GM19467 (cell line): ENCODE results near the gene ABCG8.
"Not testable (repeated sequence)": the region's sequence is repeated elsewhere in the genome, so short reads cannot be mapped to it uniquely, and the experiment has no call there.

Experiments used
- ATAC-seq: cut with Tn5 transposase; IDR thresholded peaks from one replicate; pipeline ENCODE4 v1.9.1; 2021; ENCODE audit warnings: mild to moderate bottlenecking, moderate library complexity; ENCODE audit not compliant: unreplicated experiment

Gene ABCG8

DNA sequence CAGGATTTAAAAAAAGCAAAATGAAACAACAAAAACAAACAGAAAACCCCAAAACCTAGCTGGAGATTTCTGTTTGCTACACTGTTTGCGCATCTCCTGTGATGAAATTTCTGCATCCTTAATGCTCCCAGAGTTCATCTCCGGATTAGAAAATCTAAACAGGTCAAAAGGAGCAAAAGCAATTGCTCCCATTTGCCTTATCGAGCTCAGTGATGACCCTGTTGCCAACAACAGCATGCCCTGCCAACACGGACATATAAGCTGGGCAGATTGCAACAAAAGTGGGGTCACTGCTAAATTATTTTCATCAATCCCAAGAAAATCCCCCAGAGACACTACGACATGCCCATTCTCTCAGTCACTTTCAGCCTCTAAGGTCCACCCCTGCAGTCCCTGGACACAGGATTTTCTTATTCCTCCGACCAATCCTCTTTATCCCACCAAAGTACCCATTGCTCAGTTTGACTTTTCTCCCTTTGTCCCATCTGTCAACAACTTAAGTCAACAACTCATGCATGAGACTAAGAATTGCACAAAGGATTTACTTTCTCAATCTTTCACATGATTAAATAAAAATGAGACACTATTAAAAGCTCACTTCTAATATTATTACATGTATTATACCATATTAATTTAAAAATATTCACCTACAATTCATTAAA lies 67.8 kb downstream of the ABCG8 start:
- no peak for ATAC-seq

DNA sequence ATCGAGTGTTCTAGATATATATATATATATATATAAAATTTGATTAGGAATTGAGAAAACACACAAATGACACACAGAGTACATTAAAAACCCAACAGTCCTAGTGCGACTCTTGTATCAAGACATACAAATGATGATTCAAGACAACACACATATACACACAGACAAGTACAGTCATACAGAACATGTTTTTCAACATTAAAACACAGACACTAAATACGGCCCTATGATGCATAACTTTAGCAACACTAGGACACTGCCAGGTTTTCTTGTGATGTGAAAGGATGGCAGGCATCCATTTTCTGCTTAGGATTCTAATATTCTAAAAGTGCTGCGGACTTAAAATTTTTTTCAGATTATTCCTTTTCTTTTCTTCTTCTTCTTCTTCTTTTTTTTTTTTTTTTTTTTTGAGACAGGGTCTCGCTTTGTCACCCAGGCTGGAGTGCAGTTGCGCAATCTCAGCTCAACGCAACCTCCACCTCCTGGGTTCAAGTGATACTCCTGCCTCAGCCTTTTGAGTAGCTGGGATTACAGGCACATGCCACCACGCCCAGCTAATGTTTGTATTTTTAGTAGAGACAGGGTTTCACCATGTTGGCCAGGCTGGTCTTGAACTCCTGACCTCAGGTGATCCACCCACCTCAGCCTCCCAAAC lies 72.5 kb downstream of the ABCG8 start:
- not testable (repeated sequence) for ATAC-seq

DNA sequence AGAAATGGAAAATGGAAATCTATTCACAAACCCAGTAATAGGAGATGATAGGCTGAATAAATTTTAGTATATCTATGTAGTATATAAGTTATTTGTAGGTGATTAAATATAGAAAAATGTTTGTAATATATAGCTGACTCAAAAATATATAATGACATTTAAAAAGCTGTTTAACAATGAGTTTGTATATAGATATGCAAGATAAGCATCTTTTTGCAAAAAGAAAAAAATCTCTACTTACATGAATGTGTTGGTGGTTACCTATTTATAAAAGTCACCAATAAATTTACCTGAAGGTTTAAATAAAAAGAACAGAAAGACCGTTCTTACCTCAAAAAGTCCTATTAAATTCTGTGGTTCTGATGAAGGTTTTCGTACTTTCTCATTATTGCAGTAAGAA lies 85.7 kb downstream of the ABCG8 start:
- ATAC-seq = no peak

DNA sequence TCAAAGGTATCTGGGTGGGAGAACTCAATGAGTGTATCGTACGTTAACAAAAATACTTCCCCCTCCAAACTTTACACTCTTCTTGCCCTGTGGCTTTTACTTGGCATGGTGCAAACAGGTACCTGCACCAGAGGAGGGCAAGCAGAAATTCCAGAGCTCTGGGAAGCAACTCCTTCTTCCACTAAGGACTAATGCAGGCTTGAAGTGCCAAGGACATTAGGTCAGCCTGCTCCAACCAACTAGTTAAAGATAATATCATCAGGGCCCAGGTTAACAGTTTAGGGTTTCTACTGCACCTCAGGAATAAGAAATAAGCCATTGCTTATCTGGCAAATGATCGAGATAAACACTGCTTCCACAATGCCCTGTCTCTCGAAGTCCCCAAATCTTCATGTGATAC lies 86.7 kb downstream of the ABCG8 start:
- no peak for ATAC-seq

DNA sequence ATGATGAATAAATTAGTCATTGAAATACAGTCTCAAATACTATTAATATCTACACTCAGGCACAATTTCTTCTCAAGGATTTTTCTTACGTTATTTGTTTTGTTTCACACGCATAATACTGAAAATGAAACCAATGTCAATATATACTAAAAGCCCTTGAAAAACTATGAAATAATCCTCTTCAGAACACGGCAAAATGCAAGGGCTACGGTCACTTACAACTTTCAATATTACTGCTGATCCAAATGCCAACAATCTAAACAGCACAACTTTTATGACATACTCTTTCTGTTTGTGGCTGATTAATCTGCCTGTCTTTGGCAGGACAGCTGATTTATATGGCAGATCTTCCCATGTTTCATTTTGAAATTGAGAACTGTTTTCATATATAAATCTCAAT lies 88.7 kb downstream of the ABCG8 start:
- ATAC-seq = no peak

GRCh38 chr2:43931293-43931692 lies 92.5 kb downstream of the ABCG8 start:
- no peak for ATAC-seq
